ENCODE data around the gene MORC2.

DNA sequence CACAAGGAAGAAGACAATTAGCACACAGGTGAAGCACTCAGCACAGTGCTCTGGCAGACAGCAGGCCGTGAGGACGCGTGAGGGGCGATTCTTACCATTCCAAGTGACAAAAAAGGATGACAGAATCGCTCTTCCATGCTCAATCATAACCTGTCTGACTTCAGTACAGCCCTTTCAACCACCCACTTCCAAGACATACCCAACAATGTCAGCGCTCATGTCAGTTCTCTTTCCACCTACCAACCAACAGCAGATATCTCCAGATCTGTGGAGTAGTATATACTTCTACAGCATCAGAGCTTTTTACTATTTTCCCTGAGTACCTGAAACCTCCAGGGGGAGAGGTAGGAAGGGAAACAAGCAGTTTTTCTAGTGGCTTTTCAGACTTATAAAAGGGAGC is 40.2 kb downstream of the MORC2 start:
- TF ChIP-seq CEBPB (IDR thresholded peaks at IDR 0.05; ENCODE audit: low read depth) (no peak), EZH2phosphoT487 (IDR thresholded peaks at IDR 0.05; ENCODE audit: borderline replicate concordance) (no peak), CBX3 (IDR thresholded peaks at IDR 0.05; ENCODE audit: low read depth) (no peak), POLR2A (IDR thresholded peaks at IDR 0.05; ENCODE audit: borderline replicate concordance, extremely low read depth, insufficient read depth, insufficient read length) (no peak), JUND (IDR thresholded peaks at IDR 0.05) (no peak), TCF7L2 (IDR thresholded peaks at IDR 0.05; ENCODE audit: borderline replicate concordance, extremely low read depth, insufficient read depth, insufficient read length) (no peak), EGR1 (IDR thresholded peaks at IDR 0.05; ENCODE audit: low read depth) (no peak)
- TF ChIP-seq, protein P1, sequence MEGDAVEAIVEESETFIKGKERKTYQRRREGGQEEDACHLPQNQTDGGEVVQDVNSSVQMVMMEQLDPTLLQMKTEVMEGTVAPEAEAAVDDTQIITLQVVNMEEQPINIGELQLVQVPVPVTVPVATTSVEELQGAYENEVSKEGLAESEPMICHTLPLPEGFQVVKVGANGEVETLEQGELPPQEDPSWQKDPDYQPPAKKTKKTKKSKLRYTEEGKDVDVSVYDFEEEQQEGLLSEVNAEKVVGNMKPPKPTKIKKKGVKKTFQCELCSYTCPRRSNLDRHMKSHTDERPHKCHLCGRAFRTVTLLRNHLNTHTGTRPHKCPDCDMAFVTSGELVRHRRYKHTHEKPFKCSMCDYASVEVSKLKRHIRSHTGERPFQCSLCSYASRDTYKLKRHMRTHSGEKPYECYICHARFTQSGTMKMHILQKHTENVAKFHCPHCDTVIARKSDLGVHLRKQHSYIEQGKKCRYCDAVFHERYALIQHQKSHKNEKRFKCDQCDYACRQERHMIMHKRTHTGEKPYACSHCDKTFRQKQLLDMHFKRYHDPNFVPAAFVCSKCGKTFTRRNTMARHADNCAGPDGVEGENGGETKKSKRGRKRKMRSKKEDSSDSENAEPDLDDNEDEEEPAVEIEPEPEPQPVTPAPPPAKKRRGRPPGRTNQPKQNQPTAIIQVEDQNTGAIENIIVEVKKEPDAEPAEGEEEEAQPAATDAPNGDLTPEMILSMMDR (IDR thresholded peaks at IDR 0.05 in 2 of 3, conservative IDR thresholded peaks at IDR 0.05 in 1 of 3; ENCODE audit: borderline replicate concordance in 1 of 3, insufficient read depth in 1 of 3, low read depth in 2 of 3, low read length in 2 of 3), result no peak
- TF ChIP-seq, protein P2, sequence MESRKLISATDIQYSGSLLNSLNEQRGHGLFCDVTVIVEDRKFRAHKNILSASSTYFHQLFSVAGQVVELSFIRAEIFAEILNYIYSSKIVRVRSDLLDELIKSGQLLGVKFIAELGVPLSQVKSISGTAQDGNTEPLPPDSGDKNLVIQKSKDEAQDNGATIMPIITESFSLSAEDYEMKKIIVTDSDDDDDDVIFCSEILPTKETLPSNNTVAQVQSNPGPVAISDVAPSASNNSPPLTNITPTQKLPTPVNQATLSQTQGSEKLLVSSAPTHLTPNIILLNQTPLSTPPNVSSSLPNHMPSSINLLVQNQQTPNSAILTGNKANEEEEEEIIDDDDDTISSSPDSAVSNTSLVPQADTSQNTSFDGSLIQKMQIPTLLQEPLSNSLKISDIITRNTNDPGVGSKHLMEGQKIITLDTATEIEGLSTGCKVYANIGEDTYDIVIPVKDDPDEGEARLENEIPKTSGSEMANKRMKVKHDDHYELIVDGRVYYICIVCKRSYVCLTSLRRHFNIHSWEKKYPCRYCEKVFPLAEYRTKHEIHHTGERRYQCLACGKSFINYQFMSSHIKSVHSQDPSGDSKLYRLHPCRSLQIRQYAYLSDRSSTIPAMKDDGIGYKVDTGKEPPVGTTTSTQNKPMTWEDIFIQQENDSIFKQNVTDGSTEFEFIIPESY (IDR thresholded peaks at IDR 0.05; ENCODE audit: extremely low read depth, insufficient replicate concordance, low read length), result no peak
